Naive thymus-derived CD4-positive, alpha-beta T cell (primary cell): Measurements from ENCODE around the gene PRKCI. TPM values are rescaled to one million over a fixed set of nuclear protein-coding genes. Genes with fewer than 3 reads are reported as not detected.
A peak's percentile ranks its signal among the peaks of the same experiment; 100 is the strongest.
"Not testable (repeated sequence)": the region's sequence is repeated elsewhere in the genome, so short reads cannot be mapped to it uniquely, and the experiment has no call there.

Experiments
- ATAC-seq: fragments of 150-1000 bp; cut with Tn5 transposase; 2 replicates; pipeline ENCODE4 v1.10.0; 2021; ENCODE audit warnings: mild to moderate bottlenecking, moderate library complexity
- CTCF ChIA-PET: fragments of 350-600 bp; sonication (Branson Sonifier 250); formaldehyde crosslinking; loops from one replicate; lab custom pipeline; 2021; ENCODE audit warnings: antibody characterized with exemption; lab: Charles Lee
- POLR2A ChIA-PET: fragments of 350-600 bp; sonication (Branson Sonifier 250); formaldehyde crosslinking; loops from one replicate; lab custom pipeline; 2021; ENCODE audit warnings: antibody characterized with exemption, inconsistent platforms; lab: Charles Lee
- DNase-seq, 9 donors: peaks; one replicate each; pipeline versions ENCODE4 v3.0.0 to v3.0.0-alpha.2; 2020 to 2022; ENCODE audit warnings: mixed read lengths in 1 of 9
- H3K27ac ChIP-seq: one replicate; pipeline ENCODE4 v1.7.0; 2013; ENCODE audit warnings: mild to moderate bottlenecking, low read depth, low read length, moderate library complexity
- H3K27me3 ChIP-seq, 2 donors: one replicate each; pipeline ENCODE4 v1.7.0; 2013; ENCODE audit warnings: low read length in 2 of 2, mild to moderate bottlenecking in 2 of 2, moderate library complexity in 2 of 2; ENCODE audit not compliant: control insufficient read depth in 2 of 2, insufficient read depth in 2 of 2
- H3K36me3 ChIP-seq, 3 experiments: 1 replicate in 2 of 3; 2 replicates in 1 of 3; pipeline ENCODE4 v1.7.0; 2013; ENCODE audit warnings: low read length in 3 of 3, mild to moderate bottlenecking in 3 of 3, moderate library complexity in 1 of 3; ENCODE audit not compliant: insufficient read depth in 3 of 3, control insufficient read depth in 2 of 3
- H3K4me1 ChIP-seq, 2 donors: one replicate each; pipeline ENCODE4 v1.7.0; 2013; ENCODE audit warnings: low read length in 2 of 2, mild to moderate bottlenecking in 2 of 2, moderate library complexity in 1 of 2; ENCODE audit not compliant: control insufficient read depth in 2 of 2, insufficient read depth in 2 of 2
- H3K4me3 ChIP-seq: 2 replicates; pipeline ENCODE4 v1.7.0; 2013; ENCODE audit warnings: mild to moderate bottlenecking, low read length
- H3K9me3 ChIP-seq, 3 experiments: 1 replicate in 2 of 3; 2 replicates in 1 of 3; pipeline ENCODE4 v1.7.0; 2013; ENCODE audit warnings: low read length in 3 of 3; ENCODE audit not compliant: control insufficient read depth in 2 of 3
- H3K27ac Mint-ChIP-seq, 9 donors: one replicate each; pipeline ENCODE4 v1.8.0; 2020 to 2022; ENCODE audit warnings: mixed read lengths in 9 of 9, mild to moderate bottlenecking in 8 of 9, moderate library complexity in 5 of 9, inconsistent platforms in 2 of 9
- H3K27me3 Mint-ChIP-seq, 5 donors: one replicate each; pipeline ENCODE4 v1.8.0; 2021 to 2022; ENCODE audit warnings: mixed read lengths in 5 of 5, mild to moderate bottlenecking in 1 of 5
- H3K36me3 Mint-ChIP-seq, 5 donors: one replicate each; pipeline ENCODE4 v1.8.0; 2020 to 2022; ENCODE audit warnings: mixed read lengths in 5 of 5, mild to moderate bottlenecking in 3 of 5, inconsistent platforms in 1 of 5
- H3K4me1 Mint-ChIP-seq, 7 donors: one replicate each; pipeline ENCODE4 v1.8.0; 2020 to 2022; ENCODE audit warnings: mixed read lengths in 7 of 7, mild to moderate bottlenecking in 3 of 7, inconsistent platforms in 1 of 7
- H3K4me3 Mint-ChIP-seq, 10 donors: one replicate each; pipeline ENCODE4 v1.8.0; 2020 to 2022; ENCODE audit warnings: mild to moderate bottlenecking in 10 of 10, mixed read lengths in 10 of 10, moderate library complexity in 6 of 10, inconsistent platforms in 2 of 10
- H3K9me3 Mint-ChIP-seq, 11 donors: one replicate each; pipeline ENCODE4 v1.8.0; 2020 to 2022; ENCODE audit warnings: mixed read lengths in 11 of 11, mild to moderate bottlenecking in 4 of 11, inconsistent platforms in 1 of 11, moderate library complexity in 1 of 11
- intact Hi-C, 2 donors: fragments of 100-400 bp; cut with micrococcal nuclease; formaldehyde crosslinking; loops; one replicate each; pipeline ENCODE4 v1.15.1; 2023
- polyA plus RNA-seq, 2 donors: library from polyadenylated mRNA; unstranded; fragments of 300-500 nt; fragmentation: Illumina TruSeq; gene quantifications; one replicate each; pipeline ENCODE4 v1.2.3, GENCODE V29; 2021
- total RNA-seq, 6 experiments: library from RNA in 5 of 6; stranded (reverse) in 5 of 6; gene quantifications; 1 replicate in 5 of 6; 2 replicates in 1 of 6; pipeline ENCODE4 v1.2.3 and lab custom pipeline; 2021 to 2026

Gene PRKCI
- total and polyA plus RNA-seq, 7 experiments from 2014 or later, result 14.7 to 26.2 (median 21.7) TPM

DNA sequence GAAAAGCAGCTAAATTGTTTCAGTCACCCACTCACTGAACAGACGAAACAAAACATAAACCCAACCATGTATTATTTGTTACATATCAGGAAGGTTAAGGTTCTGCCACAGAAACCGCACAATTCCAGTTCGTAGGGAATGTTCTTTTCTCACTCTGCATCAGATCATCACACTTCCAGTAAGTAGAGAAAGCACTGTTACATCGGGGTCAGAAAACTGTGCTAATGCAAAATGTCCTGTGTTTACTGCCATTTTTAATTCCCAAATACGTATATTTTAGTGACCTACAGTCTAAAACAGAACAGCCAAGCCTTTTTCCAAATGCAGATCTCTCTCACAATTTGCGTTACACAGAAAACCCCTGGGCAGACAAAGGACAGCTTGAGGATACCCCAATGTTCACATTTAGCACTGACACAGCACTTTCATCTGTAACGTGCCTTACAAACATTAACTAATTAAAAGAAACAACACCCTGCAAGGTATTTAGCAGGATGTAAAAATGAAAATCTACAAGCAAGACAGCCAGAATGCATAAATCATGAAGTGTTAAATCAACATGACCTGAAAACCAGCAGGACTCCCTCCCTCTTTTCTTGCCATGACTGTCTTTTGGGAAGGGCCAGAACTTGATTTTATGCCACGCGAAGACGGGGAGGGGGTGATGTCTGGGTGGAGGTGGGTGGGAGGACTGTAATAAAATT is 100.5 kb downstream of the PRKCI start:
- ChIA-PET CTCF (no interaction called here), POLR2A (no interaction called here)
- Histone ChIP-seq H3K4me3 (no peak overlapping the region), H3K4me1 (no peaks in the 10 kb centered on the region), H3K9me3 (no peaks in the 10 kb centered on the region), H3K27ac (no peak overlapping the region), H3K36me3 (no peaks in the 10 kb centered on the region), H3K27me3 (no peaks in the 10 kb centered on the region)
- H3K4me1 Mint-ChIP-seq, result peaks cover 0 to 4% (median 0%) of the 10 kb centered on the region in 7 donors
- no peak for ATAC-seq
- H3K4me3 Mint-ChIP-seq, result no peak overlapping the region
- no peaks in the 10 kb centered on the region for H3K9me3 Mint-ChIP-seq
- H3K36me3 Mint-ChIP-seq, result no peaks in the 10 kb centered on the region
- H3K27me3 Mint-ChIP-seq, result peaks cover 0 to 16% (median 0%) of the 10 kb centered on the region in 5 donors
- no peak for DNase-seq
- no peak overlapping the region for H3K27ac Mint-ChIP-seq
- intact Hi-C loops, result no loop called here

DNA sequence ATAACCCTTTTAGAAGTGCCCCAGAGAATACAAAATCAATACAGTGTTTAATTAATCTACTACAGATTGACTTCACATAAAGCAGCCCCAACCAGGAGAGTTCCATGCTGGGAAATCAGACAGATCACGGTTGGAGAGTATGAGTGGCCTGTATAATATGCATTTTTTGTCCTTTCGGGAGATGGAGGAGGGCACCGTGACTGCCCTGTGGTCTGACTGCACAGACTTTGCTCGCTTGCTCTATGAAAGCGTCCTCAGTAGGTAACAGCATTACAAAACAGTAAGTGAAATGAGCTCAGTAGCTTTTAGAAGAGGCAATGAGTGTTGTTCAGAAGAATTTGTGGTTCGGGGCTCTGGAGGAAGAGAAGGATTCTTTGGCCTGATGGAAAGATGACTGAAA is 101.1 kb downstream of the PRKCI start:
- peaks cover 0 to 4% (median 0%) of the 10 kb centered on the region in 7 donors for H3K4me1 Mint-ChIP-seq
- H3K27me3 Mint-ChIP-seq, result peaks cover 0 to 16% (median 0%) of the 10 kb centered on the region in 5 donors
- peaks cover 0 to 2% (median 0%) of the 10 kb centered on the region in 5 donors for H3K36me3 Mint-ChIP-seq
- ChIA-PET CTCF (no interaction called here), POLR2A (no interaction called here)
- H3K27ac Mint-ChIP-seq, result peak overlapping the region in 2 of 9 donors; percentile 17 to 25
- no peaks in the 10 kb centered on the region for H3K27me3 ChIP-seq
- no peaks in the 10 kb centered on the region for H3K4me1 ChIP-seq
- peaks cover 0 to 5% (median 0%) of the 10 kb centered on the region in 11 donors for H3K9me3 Mint-ChIP-seq
- no peak for ATAC-seq
- H3K4me3 ChIP-seq, result no peak overlapping the region
- no peaks in the 10 kb centered on the region for H3K36me3 ChIP-seq
- no peak for DNase-seq
- no peak overlapping the region for H3K4me3 Mint-ChIP-seq
- intact Hi-C loops, result no loop called here
- H3K9me3 ChIP-seq, result no peaks in the 10 kb centered on the region
- H3K27ac ChIP-seq, result no peak overlapping the region

DNA sequence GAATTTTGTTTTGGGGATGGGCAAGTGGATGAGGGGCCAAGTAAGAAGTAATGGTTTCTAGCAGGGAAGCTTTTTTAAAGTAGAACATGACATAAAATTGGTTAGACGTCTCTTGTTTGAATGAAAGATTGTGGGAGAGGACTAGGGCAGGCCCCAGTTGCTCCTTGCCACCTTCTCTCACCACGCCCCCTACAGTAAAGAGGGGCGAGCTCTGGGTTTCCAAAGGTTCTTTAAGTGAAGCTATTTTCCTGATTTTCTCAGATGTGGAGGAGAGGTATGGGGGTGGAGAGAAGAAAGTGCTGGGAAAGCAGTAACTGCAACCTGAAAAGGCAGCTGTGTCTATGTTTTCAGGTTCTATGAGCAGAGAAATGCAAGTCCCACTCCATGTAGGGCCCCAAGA is 102.7 kb downstream of the PRKCI start:
- ATAC-seq (no peak), DNase-seq (no peak)
- H3K4me1 ChIP-seq, result no peaks in the 10 kb centered on the region
- H3K27me3 Mint-ChIP-seq, result peaks cover 0 to 16% (median 0%) of the 10 kb centered on the region in 5 donors
- H3K27ac ChIP-seq, result no peak overlapping the region
- no peaks in the 10 kb centered on the region for H3K9me3 ChIP-seq
- H3K27me3 ChIP-seq, result no peaks in the 10 kb centered on the region
- H3K9me3 Mint-ChIP-seq, result peaks cover 0 to 6% (median 0%) of the 10 kb centered on the region in 11 donors
- ChIA-PET POLR2A (no interaction called here), CTCF (no interaction called here)
- H3K36me3 ChIP-seq, result no peaks in the 10 kb centered on the region
- H3K36me3 Mint-ChIP-seq, result peaks cover 0 to 4% (median 0%) of the 10 kb centered on the region in 5 donors
- no peak overlapping the region for H3K4me3 ChIP-seq
- no peak overlapping the region for H3K4me3 Mint-ChIP-seq
- intact Hi-C loops, result no loop called here
- H3K27ac Mint-ChIP-seq, result no peak overlapping the region
- peaks cover 0 to 4% (median 0%) of the 10 kb centered on the region in 7 donors for H3K4me1 Mint-ChIP-seq

DNA sequence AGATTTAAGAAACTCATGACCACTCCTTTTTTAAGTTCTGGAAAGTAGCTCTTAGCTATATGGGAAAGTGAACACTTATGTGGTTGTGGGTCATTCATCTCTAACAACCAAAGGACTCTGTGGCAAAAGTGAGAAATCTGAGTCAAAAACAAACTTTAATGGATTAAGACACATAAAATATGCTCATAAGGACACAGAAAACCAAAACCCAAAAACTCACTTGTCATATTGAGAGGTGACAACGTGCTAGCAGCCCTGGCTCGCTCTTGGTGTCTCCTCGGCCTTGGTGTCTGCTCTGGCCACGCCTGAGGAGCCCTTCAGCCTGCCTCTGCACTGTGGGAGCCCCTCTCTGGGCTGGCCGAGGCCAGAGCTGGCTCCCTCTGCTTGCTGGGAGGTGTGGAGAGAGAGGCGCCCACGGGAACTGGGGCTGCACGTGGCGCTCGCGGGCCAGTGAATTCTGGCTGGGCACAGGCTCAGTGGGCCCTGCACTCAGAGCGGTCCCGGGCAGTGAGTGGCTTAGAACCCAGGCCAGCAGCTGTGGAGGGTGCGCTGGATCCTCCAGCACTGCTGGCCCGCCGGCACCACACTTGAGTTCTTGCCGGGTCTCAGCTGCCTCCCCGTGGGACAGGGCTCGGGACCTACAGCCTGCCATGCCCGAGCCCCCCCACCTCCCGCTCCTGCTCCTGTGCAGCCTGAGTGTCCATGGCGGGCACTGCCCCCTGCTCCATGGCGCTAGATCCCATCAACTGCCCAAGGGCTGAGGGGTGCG is 105.0 kb downstream of the PRKCI start:
- ATAC-seq (no peak), DNase-seq (no peak)
- ChIA-PET POLR2A (interaction anchor here (1.4 kb wide), 1 partner anchor 29 kb away, joined by 7 read pairs; no protein-coding TSS in a partner anchor), CTCF (no interaction called here)
- no peaks in the 10 kb centered on the region for H3K27me3 ChIP-seq
- H3K9me3 ChIP-seq, result no peaks in the 10 kb centered on the region
- H3K4me1 Mint-ChIP-seq, result peaks cover 0 to 4% (median 0%) of the 10 kb centered on the region in 7 donors
- H3K27me3 Mint-ChIP-seq, result peaks cover 0 to 12% (median 0%) of the 10 kb centered on the region in 5 donors
- H3K36me3 Mint-ChIP-seq, result peaks cover 0 to 4% (median 0%) of the 10 kb centered on the region in 5 donors
- H3K36me3 ChIP-seq, result no peaks in the 10 kb centered on the region
- peaks cover 0 to 6% (median 0%) of the 10 kb centered on the region in 11 donors for H3K9me3 Mint-ChIP-seq
- no peak overlapping the region for H3K27ac ChIP-seq
- no peak overlapping the region for H3K27ac Mint-ChIP-seq
- intact Hi-C loops, result no loop called here
- no peak overlapping the region for H3K4me3 Mint-ChIP-seq
- no peak overlapping the region for H3K4me3 ChIP-seq
- H3K4me1 ChIP-seq, result no peaks in the 10 kb centered on the region

DNA sequence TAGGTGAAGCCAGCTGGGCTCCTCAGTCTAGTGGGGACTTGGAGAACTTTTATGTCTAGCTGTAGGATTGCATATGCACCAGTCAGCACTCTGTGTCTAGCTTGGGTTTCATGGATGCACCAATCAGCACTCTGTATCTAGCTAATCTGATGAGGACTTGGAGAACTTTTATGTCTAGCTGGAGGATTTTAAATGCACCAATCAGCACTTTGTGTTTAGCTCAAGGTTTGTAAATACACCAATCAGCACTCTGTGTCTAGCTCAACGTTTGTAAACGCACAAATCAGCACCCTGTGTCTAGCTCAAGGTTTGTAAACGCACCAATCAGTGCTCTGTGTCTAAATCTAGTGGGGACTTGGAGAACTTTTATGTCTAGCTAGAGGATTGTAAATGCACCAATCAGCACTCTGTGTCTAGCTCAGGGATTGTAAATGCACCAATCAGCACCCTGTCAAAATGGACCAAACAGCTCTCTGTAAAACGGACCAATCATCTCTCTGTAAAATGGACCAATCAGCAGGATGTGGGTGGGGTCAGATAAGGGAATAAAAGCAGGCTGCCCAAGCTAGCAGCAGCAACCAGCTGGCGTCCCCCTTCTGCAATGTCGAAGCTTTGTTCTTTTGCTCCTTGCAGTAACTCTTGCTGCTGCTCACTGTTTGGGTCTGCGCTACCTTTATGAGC is 105.8 kb downstream of the PRKCI start:
- H3K27ac Mint-ChIP-seq, result peak overlapping the region in 1 of 9 donors; percentile 28
- POLR2A ChIA-PET, result interaction anchor here (1.4 kb wide), 1 partner anchor 29 kb away, joined by 7 read pairs; no protein-coding TSS in a partner anchor
- H3K27ac ChIP-seq, H3K4me1 Mint-ChIP-seq, H3K27me3 Mint-ChIP-seq, H3K9me3 ChIP-seq, H3K4me3 Mint-ChIP-seq, H3K4me3 ChIP-seq, ATAC-seq, H3K9me3 Mint-ChIP-seq, H3K36me3 ChIP-seq, DNase-seq, intact Hi-C loops, H3K36me3 Mint-ChIP-seq, H3K4me1 ChIP-seq, CTCF ChIA-PET, H3K27me3 ChIP-seq: not testable (repeated sequence)

DNA sequence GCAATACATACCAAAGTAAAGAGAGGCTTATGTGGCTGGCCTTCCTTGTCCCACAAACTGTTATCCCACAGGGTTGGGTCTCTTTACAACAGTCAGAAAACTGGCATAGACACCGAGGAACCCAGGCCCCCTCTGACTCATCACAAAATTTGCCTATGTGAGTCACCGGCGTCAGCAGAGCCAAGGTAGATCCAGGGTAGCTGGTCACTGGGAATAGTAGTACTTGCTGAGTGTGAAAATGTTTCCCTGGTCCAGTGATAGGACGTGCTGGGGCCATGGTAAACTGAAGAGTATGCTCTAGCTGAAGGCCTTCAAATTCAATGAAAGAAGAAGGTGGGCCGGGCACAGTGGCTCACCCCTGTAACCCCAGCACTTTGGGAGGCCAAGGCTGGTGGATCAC is 108.1 kb downstream of the PRKCI start:
- H3K36me3 ChIP-seq, result no peaks in the 10 kb centered on the region
- POLR2A ChIA-PET, result no interaction called here
- intact Hi-C loops, result no loop called here
- peaks cover 0 to 6% (median under 1%) of the 10 kb centered on the region in 11 donors for H3K9me3 Mint-ChIP-seq
- no peaks in the 10 kb centered on the region for H3K27me3 ChIP-seq
- no peak for ATAC-seq
- no peak for DNase-seq
- no peaks in the 10 kb centered on the region for H3K9me3 ChIP-seq
- CTCF ChIA-PET, result no interaction called here
- H3K4me3 ChIP-seq, result no peak overlapping the region
- H3K4me1 ChIP-seq, result no peaks in the 10 kb centered on the region
- peaks cover 0 to 7% (median 2%) of the 10 kb centered on the region in 5 donors for H3K36me3 Mint-ChIP-seq
- no peak overlapping the region for H3K27ac Mint-ChIP-seq
- no peaks in the 10 kb centered on the region for H3K27me3 Mint-ChIP-seq
- no peak overlapping the region for H3K4me3 Mint-ChIP-seq
- no peak overlapping the region for H3K27ac ChIP-seq
- H3K4me1 Mint-ChIP-seq, result peaks cover 0 to 5% (median 0%) of the 10 kb centered on the region in 7 donors
